ENCODE measurements around the gene DLG2. TPM values are rescaled to one million over a fixed set of nuclear protein-coding genes. Genes with fewer than 3 reads are reported as not detected.
"Not testable (repeated sequence)": the region's sequence is repeated elsewhere in the genome, so short reads cannot be mapped to it uniquely, and the experiment has no call there.

Gene DLG2
- total and polyA plus RNA-seq, 11 donors: 2.4 to 13.9 (median 7.1) TPM

DNA sequence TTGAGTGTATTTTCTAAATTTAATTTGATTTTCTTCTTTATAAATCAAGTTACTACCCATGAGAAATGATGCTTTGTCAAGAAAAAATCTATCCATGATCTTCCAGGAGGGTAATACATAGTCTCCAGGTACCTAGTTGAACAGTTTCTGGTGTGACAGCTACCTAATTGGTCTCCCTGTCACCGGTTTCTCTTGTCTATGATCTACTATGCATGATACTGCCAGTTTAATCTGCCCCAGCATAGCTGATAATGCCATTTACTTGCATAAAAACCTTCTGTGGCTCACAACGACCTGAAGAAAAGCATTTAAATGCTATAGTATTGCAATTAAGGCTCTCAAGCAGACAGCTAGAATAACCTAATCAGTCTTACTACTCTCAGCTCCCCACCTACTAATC lies 349.5 kb downstream of the DLG2 start:
- no peaks in the 10 kb centered on the region for H3K27me3 ChIP-seq
- TF ChIP-seq CTCF (IDR thresholded peaks at IDR 0.05) (no peak), POLR2A (IDR thresholded peaks at IDR 0.05) (no peak)
- ATAC-seq (no peak), DNase-seq (no peak)
- 45 to 59% (median 51%) methylated on average over 2 of the region's 2 CpGs for WGBS, 4 donors
- H3K36me3 ChIP-seq: no peaks in the 10 kb centered on the region
- intact Hi-C loops (cut with DNase I): no loop called here
- H3K4me3 ChIP-seq: no peak overlapping the region
- H3K27ac ChIP-seq: no peak overlapping the region
- peaks cover 0 to 9% (median 0%) of the 10 kb centered on the region in 12 donors for H3K9me3 ChIP-seq
- no peaks in the 10 kb centered on the region for H3K4me1 ChIP-seq

- WGBS, 4 donors: 88 to 95% (median 93%) methylated on average over 2 of the region's 2 CpGs
- TF ChIP-seq POLR2A (IDR thresholded peaks at IDR 0.05) (no peak), CTCF (IDR thresholded peaks at IDR 0.05) (no peak)
- H3K27me3 ChIP-seq: no peaks in the 10 kb centered on the region
These were observed 350.8 kb downstream of the DLG2 start for GRCh38 chr11:85276332-85276731.

DNA sequence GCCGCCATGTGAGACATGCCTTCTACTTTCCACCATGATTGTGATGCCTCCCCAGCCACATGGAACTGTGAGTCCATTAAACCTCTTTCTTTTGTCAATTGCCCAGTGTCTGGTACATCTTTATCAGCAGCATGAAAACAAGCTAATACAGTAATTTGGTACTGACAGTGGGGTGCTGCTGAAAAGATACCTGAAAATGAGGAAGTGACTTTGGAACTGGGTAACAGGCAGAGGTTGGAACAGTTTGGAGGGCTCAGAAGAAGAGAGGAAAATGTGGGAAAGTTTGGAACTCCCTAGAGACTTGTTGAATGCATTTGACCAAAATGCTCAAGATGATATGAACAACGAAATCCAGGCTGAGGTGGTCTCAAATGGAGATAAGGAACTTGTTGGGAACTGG lies 356.8 kb downstream of the DLG2 start:
- H3K27me3 ChIP-seq; H3K4me3 ChIP-seq; H3K4me1 ChIP-seq; ATAC-seq; intact Hi-C loops (cut with DNase I); H3K36me3 ChIP-seq; DNase-seq; H3K27ac ChIP-seq: not testable (repeated sequence)
- 76 to 89% (median 82%) methylated on average over 2 of the region's 2 CpGs for WGBS, 4 donors
- peaks cover 0 to 17% (median 0%) of the 10 kb centered on the region in 12 donors for H3K9me3 ChIP-seq

More at GRCh38 chr11:85276332-85276731, 350.8 kb downstream of the DLG2 start:
- ATAC-seq (no peak), DNase-seq (no peak)
- intact Hi-C loops (cut with DNase I): no loop called here
- no peak overlapping the region for H3K27ac ChIP-seq
- peaks cover 0 to 15% (median 0%) of the 10 kb centered on the region in 12 donors for H3K9me3 ChIP-seq
- H3K4me3 ChIP-seq: no peak overlapping the region
- H3K4me1 ChIP-seq: no peaks in the 10 kb centered on the region
- H3K36me3 ChIP-seq: no peaks in the 10 kb centered on the region

GRCh38 chr11:85269109-85269508 lies 358.0 kb downstream of the DLG2 start:
- Histone ChIP-seq H3K27ac (no peak overlapping the region), H3K4me3 (no peak overlapping the region), H3K27me3 (no peaks in the 10 kb centered on the region), H3K4me1 (no peaks in the 10 kb centered on the region), H3K36me3 (no peaks in the 10 kb centered on the region), H3K9me3 (peaks cover 0 to 13% (median 0%) of the 10 kb centered on the region in 12 donors)
- no peak for DNase-seq
- TF ChIP-seq CTCF (IDR thresholded peaks at IDR 0.05): no peak
- TF ChIP-seq POLR2A (IDR thresholded peaks at IDR 0.05): no peak
- ATAC-seq: no peak
- intact Hi-C loops (cut with DNase I): no loop called here

- Histone ChIP-seq H3K4me1 (no peaks in the 10 kb centered on the region), H3K4me3 (no peak overlapping the region), H3K9me3 (peaks cover 0 to 3% (median 0%) of the 10 kb centered on the region in 12 donors), H3K36me3 (no peaks in the 10 kb centered on the region), H3K27me3 (no peaks in the 10 kb centered on the region), H3K27ac (no peak overlapping the region)
- WGBS, 4 donors: 88 to 94% (median 90%) methylated on average over 1 of the region's 1 CpG
- DNase-seq (no peak), ATAC-seq (no peak)
- intact Hi-C loops (cut with DNase I): no loop called here
- no peak for TF ChIP-seq CTCF (IDR thresholded peaks at IDR 0.05)
- no peak for TF ChIP-seq POLR2A (IDR thresholded peaks at IDR 0.05)
These were observed 360.5 kb downstream of the DLG2 start for GRCh38 chr11:85266646-85267045.
